ENCODE results near the gene BCAN. TPM values are rescaled to one million over a fixed set of nuclear protein-coding genes. Genes with fewer than 3 reads are reported as not detected.

Gene BCAN
- total and polyA plus RNA-seq, 4 donors: 181 to 1,252 (median 607) TPM

GRCh38 chr1:156703741-156704140 is 61.8 kb downstream of the BCAN start:
- Histone ChIP-seq H3K4me3 (ENCODE audit: low read depth, low read length) (peak overlapping the region; percentile 52), H3K36me3 (ENCODE audit: control insufficient read depth, insufficient read depth, low read length) (peaks cover 14% of the 10 kb centered on the region), H3K27ac (ENCODE audit: low read depth, low read length) (no peak overlapping the region), H3K27me3 (ENCODE audit: control insufficient read depth, insufficient read depth, low read length) (peaks cover 30% of the 10 kb centered on the region), H3K9me3 (ENCODE audit: control insufficient read depth, insufficient read depth, low read length) (no peaks in the 10 kb centered on the region), H3K4me1 (ENCODE audit: control insufficient read depth, insufficient read depth, low read length) (peaks cover 54% of the 10 kb centered on the region)
- peak in 1 of 6 donors; percentile 55 for DNase-seq (ENCODE audit: low read depth in 4 of 6, low spot score in 6 of 6)
- WGBS (ENCODE audit: insufficient coverage): 12% methylated on average over 4 of the region's 4 CpGs

- Histone ChIP-seq H3K27me3 (ENCODE audit: control insufficient read depth, insufficient read depth, low read length) (peaks cover 30% of the 10 kb centered on the region), H3K9me3 (ENCODE audit: control insufficient read depth, insufficient read depth, low read length) (no peaks in the 10 kb centered on the region), H3K27ac (ENCODE audit: low read depth, low read length) (no peak overlapping the region), H3K4me1 (ENCODE audit: control insufficient read depth, insufficient read depth, low read length) (peaks cover 56% of the 10 kb centered on the region), H3K4me3 (ENCODE audit: low read depth, low read length) (peak overlapping the region; percentile 52), H3K36me3 (ENCODE audit: control insufficient read depth, insufficient read depth, low read length) (peaks cover 10% of the 10 kb centered on the region)
- 57% methylated on average over 7 of the region's 10 CpGs for WGBS (ENCODE audit: insufficient coverage)
- no peak for DNase-seq (ENCODE audit: low read depth in 4 of 6, low spot score in 6 of 6)
Observed at GRCh38 chr1:156704166-156704711, 62.3 kb downstream of the BCAN start.

GRCh38 chr1:156704930-156705320 is 63.0 kb downstream of the BCAN start:
- Histone ChIP-seq H3K27me3 (ENCODE audit: control insufficient read depth, insufficient read depth, low read length) (peaks cover 30% of the 10 kb centered on the region), H3K36me3 (ENCODE audit: control insufficient read depth, insufficient read depth, low read length) (peaks cover 7% of the 10 kb centered on the region), H3K27ac (ENCODE audit: low read depth, low read length) (peak overlapping the region; percentile 89), H3K4me1 (ENCODE audit: control insufficient read depth, insufficient read depth, low read length) (peaks cover 63% of the 10 kb centered on the region), H3K9me3 (ENCODE audit: control insufficient read depth, insufficient read depth, low read length) (no peaks in the 10 kb centered on the region), H3K4me3 (ENCODE audit: low read depth, low read length) (peak overlapping the region; percentile 52)
- DNase-seq (ENCODE audit: low read depth in 4 of 6, low spot score in 6 of 6): no peak
- WGBS (ENCODE audit: insufficient coverage): under 1% methylated on average over 29 of the region's 29 CpGs

GRCh38 chr1:156705321-156705917 is 63.5 kb downstream of the BCAN start, which contains the start of gene CRABP2:
CRABP2 (minus strand) TSS chr1:156705583; CDS start chr1:156705446, 137 bp downstream.
- WGBS (ENCODE audit: insufficient coverage): under 1% methylated on average over 36 of the region's 42 CpGs
- peaks cover 30% of the 10 kb centered on the region for H3K27me3 ChIP-seq (ENCODE audit: control insufficient read depth, insufficient read depth, low read length)
- DNase-seq (ENCODE audit: low read depth in 4 of 6, low spot score in 6 of 6): peak in 2 of 6 donors; percentile 68 to 73
- H3K4me1 ChIP-seq (ENCODE audit: control insufficient read depth, insufficient read depth, low read length): peaks cover 68% of the 10 kb centered on the region
- peak within 1 kb of the TSS; percentile 89 for H3K27ac ChIP-seq (ENCODE audit: low read depth, low read length)
- no peaks in the 10 kb centered on the region for H3K9me3 ChIP-seq (ENCODE audit: control insufficient read depth, insufficient read depth, low read length)
- peaks cover 5% of the 10 kb centered on the region for H3K36me3 ChIP-seq (ENCODE audit: control insufficient read depth, insufficient read depth, low read length)
- H3K4me3 ChIP-seq (ENCODE audit: low read depth, low read length): peak within 1 kb of the TSS; percentile 52

GRCh38 chr1:156705918-156706656 is 64.2 kb downstream of the BCAN start:
- peak in 2 of 6 donors; percentile 83 to 85 for DNase-seq (ENCODE audit: low read depth in 4 of 6, low spot score in 6 of 6)
- peaks cover 30% of the 10 kb centered on the region for H3K27me3 ChIP-seq (ENCODE audit: control insufficient read depth, insufficient read depth, low read length)
- 1% methylated on average over 44 of the region's 45 CpGs for WGBS (ENCODE audit: insufficient coverage)
- H3K36me3 ChIP-seq (ENCODE audit: control insufficient read depth, insufficient read depth, low read length): peaks cover 3% of the 10 kb centered on the region
- peak overlapping the region; percentile 52 for H3K4me3 ChIP-seq (ENCODE audit: low read depth, low read length)
- H3K27ac ChIP-seq (ENCODE audit: low read depth, low read length): peak overlapping the region; percentile 89
- H3K9me3 ChIP-seq (ENCODE audit: control insufficient read depth, insufficient read depth, low read length): no peaks in the 10 kb centered on the region
- peaks cover 74% of the 10 kb centered on the region for H3K4me1 ChIP-seq (ENCODE audit: control insufficient read depth, insufficient read depth, low read length)

GRCh38 chr1:156706657-156707416 is 64.9 kb downstream of the BCAN start:
- peak in 1 of 6 donors; percentile 67 for DNase-seq (ENCODE audit: low read depth in 4 of 6, low spot score in 6 of 6)
- 6% methylated on average over 28 of the region's 29 CpGs for WGBS (ENCODE audit: insufficient coverage)
- Histone ChIP-seq H3K9me3 (ENCODE audit: control insufficient read depth, insufficient read depth, low read length) (no peaks in the 10 kb centered on the region), H3K27ac (ENCODE audit: low read depth, low read length) (peak overlapping the region; percentile 89), H3K4me3 (ENCODE audit: low read depth, low read length) (peak overlapping the region; percentile 52), H3K27me3 (ENCODE audit: control insufficient read depth, insufficient read depth, low read length) (peaks cover 30% of the 10 kb centered on the region), H3K4me1 (ENCODE audit: control insufficient read depth, insufficient read depth, low read length) (peaks cover 78% of the 10 kb centered on the region), H3K36me3 (ENCODE audit: control insufficient read depth, insufficient read depth, low read length) (peaks cover 2% of the 10 kb centered on the region)

- WGBS (ENCODE audit: insufficient coverage): 42% methylated on average over 6 of the region's 8 CpGs
Observed at GRCh38 chr1:156707417-156708217, 65.7 kb downstream of the BCAN start.

GRCh38 chr1:156708218-156708661 is 66.3 kb downstream of the BCAN start:
- peaks cover 2% of the 10 kb centered on the region for H3K36me3 ChIP-seq (ENCODE audit: control insufficient read depth, insufficient read depth, low read length)
- DNase-seq (ENCODE audit: low read depth in 4 of 6, low spot score in 6 of 6): peak in 1 of 6 donors; percentile 69
- no peaks in the 10 kb centered on the region for H3K9me3 ChIP-seq (ENCODE audit: control insufficient read depth, insufficient read depth, low read length)
- WGBS (ENCODE audit: insufficient coverage): 15% methylated on average over 4 of the region's 4 CpGs
- peaks cover 26% of the 10 kb centered on the region for H3K27me3 ChIP-seq (ENCODE audit: control insufficient read depth, insufficient read depth, low read length)
- no peak overlapping the region for H3K4me3 ChIP-seq (ENCODE audit: low read depth, low read length)
- H3K4me1 ChIP-seq (ENCODE audit: control insufficient read depth, insufficient read depth, low read length): peaks cover 77% of the 10 kb centered on the region
- peak overlapping the region; percentile 89 for H3K27ac ChIP-seq (ENCODE audit: low read depth, low read length)

More at GRCh38 chr1:156707417-156708217, 65.7 kb downstream of the BCAN start:
- Histone ChIP-seq H3K36me3 (ENCODE audit: control insufficient read depth, insufficient read depth, low read length) (peaks cover 2% of the 10 kb centered on the region), H3K4me1 (ENCODE audit: control insufficient read depth, insufficient read depth, low read length) (peaks cover 78% of the 10 kb centered on the region), H3K27me3 (ENCODE audit: control insufficient read depth, insufficient read depth, low read length) (peaks cover 30% of the 10 kb centered on the region), H3K9me3 (ENCODE audit: control insufficient read depth, insufficient read depth, low read length) (no peaks in the 10 kb centered on the region), H3K27ac (ENCODE audit: low read depth, low read length) (peak overlapping the region; percentile 89), H3K4me3 (ENCODE audit: low read depth, low read length) (no peak overlapping the region)
- DNase-seq (ENCODE audit: low read depth in 4 of 6, low spot score in 6 of 6): peak in 1 of 6 donors; percentile 47
